ENCODE measurements around the gene POU6F2.

Gene POU6F2

DNA sequence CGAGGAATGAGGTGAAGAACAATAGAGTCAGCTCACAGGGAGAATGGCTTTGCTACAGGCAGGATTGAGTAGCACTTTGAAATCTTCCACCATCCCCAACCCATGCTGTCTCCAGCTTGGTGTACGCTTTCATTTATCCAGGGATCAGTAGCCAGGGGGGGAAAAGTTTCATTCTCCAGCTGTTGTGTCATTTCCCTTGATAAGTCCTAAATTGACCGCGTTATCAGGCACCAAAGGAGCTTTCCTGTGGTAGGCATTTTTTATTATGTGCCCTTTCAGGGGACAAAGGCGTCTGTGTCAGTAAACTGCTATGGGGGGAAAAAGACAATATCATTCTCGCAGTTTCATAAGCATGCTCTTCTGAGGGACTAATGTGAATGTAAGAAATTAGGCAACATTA is 481.9 kb downstream of the POU6F2 start:
- Histone ChIP-seq H3K4me1 (ENCODE audit: control insufficient read depth in 1 of 2, insufficient read depth in 2 of 2, low read length in 2 of 2) (no peaks in the 10 kb centered on the region), H3K4me3 (ENCODE audit: low read depth in 1 of 2, low read length in 2 of 2) (no peak overlapping the region), H3K27ac (ENCODE audit: low read length) (no peak overlapping the region), H3K36me3 (ENCODE audit: control insufficient read depth in 1 of 2, insufficient read depth in 2 of 2, low read length in 2 of 2) (no peaks in the 10 kb centered on the region), H3K9me3 (ENCODE audit: control insufficient read depth in 1 of 2, low read length in 2 of 2) (no peaks in the 10 kb centered on the region), H3K27me3 (ENCODE audit: low read depth, low read length) (no peaks in the 10 kb centered on the region)

DNA sequence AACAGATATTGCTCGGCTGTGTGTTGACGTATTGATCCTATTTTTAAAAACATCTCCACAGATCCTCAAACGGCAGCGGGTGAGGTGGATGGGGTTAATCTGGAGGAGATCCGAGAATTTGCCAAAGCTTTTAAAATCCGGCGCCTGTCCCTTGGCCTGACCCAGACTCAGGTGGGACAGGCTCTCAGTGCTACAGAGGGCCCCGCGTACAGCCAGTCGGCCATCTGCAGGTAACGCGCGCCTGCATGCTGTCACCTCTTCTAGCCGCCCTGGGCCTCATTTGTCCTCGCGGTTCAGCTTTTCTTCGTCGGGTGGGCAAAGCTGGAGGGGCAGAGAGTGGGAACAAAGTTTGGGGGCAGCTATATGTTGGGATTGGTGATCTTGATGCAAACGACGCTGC is 482.8 kb downstream of the POU6F2 start:
- H3K27me3 ChIP-seq (ENCODE audit: low read depth, low read length) = no peaks in the 10 kb centered on the region
- H3K36me3 ChIP-seq (ENCODE audit: control insufficient read depth in 1 of 2, insufficient read depth in 2 of 2, low read length in 2 of 2) = no peaks in the 10 kb centered on the region
- no peak overlapping the region for H3K4me3 ChIP-seq (ENCODE audit: low read depth in 1 of 2, low read length in 2 of 2)
- no peaks in the 10 kb centered on the region for H3K4me1 ChIP-seq (ENCODE audit: control insufficient read depth in 1 of 2, insufficient read depth in 2 of 2, low read length in 2 of 2)
- H3K9me3 ChIP-seq (ENCODE audit: control insufficient read depth in 1 of 2, low read length in 2 of 2) = no peaks in the 10 kb centered on the region
- no peak overlapping the region for H3K27ac ChIP-seq (ENCODE audit: low read length)

DNA sequence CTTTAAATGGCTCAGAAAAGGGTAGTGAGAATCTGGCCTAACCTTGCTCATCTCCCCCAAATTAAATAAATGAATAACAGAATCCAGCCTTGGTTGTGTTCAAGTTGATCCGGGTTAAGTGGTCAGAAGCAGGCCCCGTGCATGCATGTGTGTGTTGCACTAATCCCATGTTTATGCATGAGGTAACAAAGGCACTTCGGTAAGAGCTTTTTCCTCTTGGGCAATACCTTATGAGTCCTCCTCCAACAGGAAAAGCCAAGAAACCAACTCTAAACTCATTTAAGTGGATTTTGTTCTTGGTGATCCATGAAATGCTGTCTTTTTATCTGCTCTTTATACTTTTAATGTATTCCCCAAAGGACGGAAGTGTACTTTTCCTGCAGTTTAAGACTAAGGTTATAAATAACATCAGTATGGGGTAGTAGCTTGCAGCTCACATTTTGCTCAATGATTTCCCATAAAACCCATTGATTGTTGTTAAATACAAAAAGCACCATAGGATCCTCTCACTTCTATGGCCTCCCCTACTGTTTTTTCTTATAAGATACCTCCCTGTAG is 483.6 kb downstream of the POU6F2 start:
- Histone ChIP-seq H3K4me3 (ENCODE audit: low read depth in 1 of 2, low read length in 2 of 2) (no peak overlapping the region), H3K4me1 (ENCODE audit: control insufficient read depth in 1 of 2, insufficient read depth in 2 of 2, low read length in 2 of 2) (no peaks in the 10 kb centered on the region), H3K27me3 (ENCODE audit: low read depth, low read length) (no peaks in the 10 kb centered on the region), H3K36me3 (ENCODE audit: control insufficient read depth in 1 of 2, insufficient read depth in 2 of 2, low read length in 2 of 2) (no peaks in the 10 kb centered on the region), H3K9me3 (ENCODE audit: control insufficient read depth in 1 of 2, low read length in 2 of 2) (no peaks in the 10 kb centered on the region), H3K27ac (ENCODE audit: low read length) (no peak overlapping the region)

DNA sequence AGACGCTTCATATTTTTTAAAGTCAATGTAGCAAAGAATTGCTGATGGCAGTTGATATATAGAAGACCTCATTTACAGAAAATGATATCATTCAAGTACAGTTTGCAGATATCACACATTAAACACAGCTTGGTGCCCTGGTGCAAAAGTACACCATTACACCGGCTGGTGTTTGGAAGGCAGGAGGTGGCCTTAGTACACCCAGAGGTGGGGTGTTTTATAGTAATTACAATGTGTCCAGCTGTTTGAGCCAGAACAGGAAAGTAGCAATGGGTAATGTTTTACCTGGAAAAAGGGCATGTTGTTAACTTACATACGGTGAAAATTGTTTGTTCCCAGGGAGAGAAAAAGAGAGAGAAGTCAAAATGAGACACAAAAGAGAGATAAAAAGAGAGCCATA is 485.5 kb downstream of the POU6F2 start:
- Histone ChIP-seq H3K4me1 (ENCODE audit: control insufficient read depth in 1 of 2, insufficient read depth in 2 of 2, low read length in 2 of 2) (no peaks in the 10 kb centered on the region), H3K36me3 (ENCODE audit: control insufficient read depth in 1 of 2, insufficient read depth in 2 of 2, low read length in 2 of 2) (no peaks in the 10 kb centered on the region), H3K9me3 (ENCODE audit: control insufficient read depth in 1 of 2, low read length in 2 of 2) (no peaks in the 10 kb centered on the region), H3K27ac (ENCODE audit: low read length) (no peak overlapping the region), H3K27me3 (ENCODE audit: low read depth, low read length) (no peaks in the 10 kb centered on the region), H3K4me3 (ENCODE audit: low read depth in 1 of 2, low read length in 2 of 2) (no peak overlapping the region)

DNA sequence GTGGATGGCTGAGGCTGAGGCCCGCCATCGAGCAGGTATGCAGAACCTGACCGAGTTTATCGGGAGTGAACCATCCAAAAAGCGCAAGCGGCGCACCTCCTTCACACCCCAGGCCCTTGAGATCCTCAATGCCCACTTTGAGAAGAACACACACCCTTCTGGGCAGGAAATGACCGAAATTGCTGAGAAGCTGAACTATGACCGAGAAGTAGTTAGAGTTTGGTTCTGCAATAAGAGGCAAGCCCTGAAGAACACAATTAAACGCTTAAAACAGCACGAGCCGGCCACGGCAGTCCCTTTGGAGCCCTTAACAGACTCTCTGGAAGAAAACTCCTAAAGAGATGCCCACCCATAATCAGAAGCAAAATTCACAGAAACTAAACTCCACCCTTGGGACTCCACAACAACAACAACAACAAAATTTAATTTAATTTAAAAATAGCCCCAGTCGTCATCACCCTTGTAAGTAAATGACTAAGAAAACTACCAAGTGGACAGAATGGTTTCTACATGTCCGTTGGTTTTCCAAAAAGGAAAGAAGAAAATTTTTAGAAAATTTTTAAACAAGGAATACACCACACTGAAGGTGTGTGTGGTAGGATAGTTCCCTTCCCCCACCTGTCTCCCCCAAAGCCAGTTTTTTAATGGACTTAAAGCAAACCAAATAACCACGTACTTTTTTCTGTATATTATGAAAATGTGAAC is 486.8 kb downstream of the POU6F2 start:
- no peaks in the 10 kb centered on the region for H3K36me3 ChIP-seq (ENCODE audit: control insufficient read depth in 1 of 2, insufficient read depth in 2 of 2, low read length in 2 of 2)
- H3K4me3 ChIP-seq (ENCODE audit: low read depth in 1 of 2, low read length in 2 of 2) = no peak overlapping the region
- no peaks in the 10 kb centered on the region for H3K4me1 ChIP-seq (ENCODE audit: control insufficient read depth in 1 of 2, insufficient read depth in 2 of 2, low read length in 2 of 2)

DNA sequence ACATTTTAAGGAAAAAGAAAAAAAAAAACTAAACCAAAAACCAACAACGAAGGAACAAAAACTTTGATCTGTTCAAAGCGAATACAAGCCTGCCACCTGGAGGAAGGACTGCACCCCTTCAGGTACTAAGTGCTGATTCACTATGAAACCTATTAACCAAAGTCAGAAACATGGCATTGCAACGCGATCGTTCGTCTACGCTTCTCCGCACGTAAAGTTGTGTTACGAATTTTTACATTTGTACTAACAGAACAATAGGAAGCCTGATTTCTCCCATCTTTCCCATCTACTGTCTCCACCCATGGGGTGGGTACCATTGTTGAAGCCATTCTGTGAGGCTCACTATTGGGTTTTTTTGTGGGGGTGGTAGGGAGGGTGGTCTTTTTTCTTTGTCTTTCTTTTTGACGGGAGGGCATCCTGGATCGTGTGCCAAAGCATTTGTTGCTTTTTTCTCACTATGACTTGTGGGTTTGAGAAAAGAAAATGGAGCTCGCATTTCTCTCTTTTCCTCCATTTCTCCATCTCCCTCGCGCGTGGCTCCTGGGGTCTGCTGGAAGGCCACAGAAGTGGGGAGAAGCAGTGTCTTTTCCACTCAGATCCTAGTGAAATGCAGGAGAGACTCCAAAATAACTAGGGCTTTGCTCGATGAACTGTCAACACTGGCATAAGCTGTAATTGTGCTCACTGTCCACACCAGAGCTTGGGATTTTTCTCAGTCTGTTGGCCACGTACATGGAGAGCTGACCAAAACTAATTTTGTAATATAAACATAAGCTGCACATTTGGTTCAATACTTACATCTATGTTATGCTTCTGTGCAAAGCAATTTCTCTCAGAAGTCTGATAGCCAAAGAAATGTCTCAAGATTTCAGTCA is 487.6 kb downstream of the POU6F2 start:
- no peaks in the 10 kb centered on the region for H3K4me1 ChIP-seq (ENCODE audit: control insufficient read depth in 1 of 2, insufficient read depth in 2 of 2, low read length in 2 of 2)
- no peaks in the 10 kb centered on the region for H3K36me3 ChIP-seq (ENCODE audit: control insufficient read depth in 1 of 2, insufficient read depth in 2 of 2, low read length in 2 of 2)
- no peaks in the 10 kb centered on the region for H3K27me3 ChIP-seq (ENCODE audit: low read depth, low read length)
- H3K27ac ChIP-seq (ENCODE audit: low read length) = no peak overlapping the region
- H3K9me3 ChIP-seq (ENCODE audit: control insufficient read depth in 1 of 2, low read length in 2 of 2) = no peaks in the 10 kb centered on the region
- H3K4me3 ChIP-seq (ENCODE audit: low read depth in 1 of 2, low read length in 2 of 2) = no peak overlapping the region

More for the DNA sequence above, 486.8 kb downstream of the POU6F2 start:
- Histone ChIP-seq H3K27ac (ENCODE audit: low read length) (no peak overlapping the region), H3K9me3 (ENCODE audit: control insufficient read depth in 1 of 2, low read length in 2 of 2) (no peaks in the 10 kb centered on the region), H3K27me3 (ENCODE audit: low read depth, low read length) (no peaks in the 10 kb centered on the region)

DNA sequence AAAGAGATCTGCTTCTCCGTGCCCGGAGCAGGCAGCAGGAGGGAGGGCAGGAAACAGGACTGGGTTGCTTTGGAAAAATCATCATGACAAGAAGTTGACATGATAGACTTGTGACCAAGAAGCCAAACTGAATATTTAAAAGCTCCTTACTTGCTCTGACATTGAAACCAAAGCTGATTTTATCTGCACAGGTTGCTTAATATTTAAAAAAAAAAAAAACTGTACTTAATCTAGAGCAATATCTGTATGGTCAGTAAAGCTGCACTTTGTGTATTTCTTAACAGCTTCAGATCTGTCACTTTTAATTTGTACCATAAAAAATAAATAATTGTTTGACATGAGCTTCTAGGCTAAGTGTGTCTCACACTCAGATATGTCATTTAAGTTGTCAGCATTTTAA is 490.6 kb downstream of the POU6F2 start:
- Histone ChIP-seq H3K27me3 (ENCODE audit: low read depth, low read length) (no peaks in the 10 kb centered on the region), H3K36me3 (ENCODE audit: control insufficient read depth in 1 of 2, insufficient read depth in 2 of 2, low read length in 2 of 2) (no peaks in the 10 kb centered on the region), H3K4me1 (ENCODE audit: control insufficient read depth in 1 of 2, insufficient read depth in 2 of 2, low read length in 2 of 2) (no peaks in the 10 kb centered on the region), H3K4me3 (ENCODE audit: low read depth in 1 of 2, low read length in 2 of 2) (no peak overlapping the region), H3K27ac (ENCODE audit: low read length) (no peak overlapping the region), H3K9me3 (ENCODE audit: control insufficient read depth in 1 of 2, low read length in 2 of 2) (no peaks in the 10 kb centered on the region)

DNA sequence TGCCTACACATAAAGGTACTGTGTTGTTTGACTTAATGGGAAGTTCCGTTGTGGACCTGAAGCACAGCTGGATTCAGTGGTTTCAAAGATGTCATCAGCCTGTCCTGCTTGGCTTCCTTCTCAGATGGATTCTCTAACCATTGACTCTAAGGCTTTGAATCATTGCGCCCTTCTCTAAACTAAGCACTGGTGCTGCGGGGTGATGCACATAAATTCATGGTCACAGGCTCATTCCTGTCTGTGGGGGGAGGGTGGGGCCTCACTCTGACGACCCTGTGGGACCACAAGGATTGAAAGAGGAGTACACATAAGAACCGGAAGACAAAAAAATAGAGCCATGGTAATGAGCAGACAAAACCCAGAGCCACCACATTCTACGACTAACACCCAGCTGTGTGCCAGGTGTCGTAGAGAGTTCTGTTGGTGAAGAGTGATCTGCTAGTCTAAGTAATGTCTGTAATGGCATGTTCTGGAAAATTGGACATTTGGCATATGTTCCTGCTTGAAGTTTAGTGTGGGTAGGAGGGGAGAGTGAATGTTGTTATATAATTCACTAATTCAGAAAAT is 491.2 kb downstream of the POU6F2 start:
- Histone ChIP-seq H3K27ac (ENCODE audit: low read length) (no peak overlapping the region), H3K36me3 (ENCODE audit: control insufficient read depth in 1 of 2, insufficient read depth in 2 of 2, low read length in 2 of 2) (no peaks in the 10 kb centered on the region), H3K4me3 (ENCODE audit: low read depth in 1 of 2, low read length in 2 of 2) (no peak overlapping the region), H3K27me3 (ENCODE audit: low read depth, low read length) (no peaks in the 10 kb centered on the region), H3K4me1 (ENCODE audit: control insufficient read depth in 1 of 2, insufficient read depth in 2 of 2, low read length in 2 of 2) (no peaks in the 10 kb centered on the region), H3K9me3 (ENCODE audit: control insufficient read depth in 1 of 2, low read length in 2 of 2) (no peaks in the 10 kb centered on the region)

DNA sequence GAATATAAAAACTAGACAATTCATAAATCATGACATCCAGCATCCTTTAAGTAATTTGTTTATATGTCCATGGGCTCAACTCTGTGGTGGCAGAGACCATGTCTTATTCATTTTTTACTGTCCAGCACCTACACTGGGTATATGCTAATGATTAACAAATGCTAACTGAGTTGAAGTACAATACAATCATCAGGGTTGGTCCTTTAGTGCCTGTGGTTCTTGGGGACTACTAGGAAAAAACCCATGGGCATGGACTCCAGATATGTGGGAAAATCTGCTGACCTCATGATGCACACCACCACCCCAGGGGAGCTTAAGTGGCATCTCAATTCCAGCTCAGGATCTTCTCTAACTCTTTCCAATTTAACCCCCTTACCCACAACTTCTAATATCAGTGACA is 503.2 kb downstream of the POU6F2 start:
- H3K36me3 ChIP-seq (ENCODE audit: control insufficient read depth in 1 of 2, insufficient read depth in 2 of 2, low read length in 2 of 2) = no peaks in the 10 kb centered on the region
- no peaks in the 10 kb centered on the region for H3K4me1 ChIP-seq (ENCODE audit: control insufficient read depth in 1 of 2, insufficient read depth in 2 of 2, low read length in 2 of 2)
- no peaks in the 10 kb centered on the region for H3K27me3 ChIP-seq (ENCODE audit: low read depth, low read length)
- no peak overlapping the region for H3K27ac ChIP-seq (ENCODE audit: low read length)
- no peak overlapping the region for H3K4me3 ChIP-seq (ENCODE audit: low read depth in 1 of 2, low read length in 2 of 2)
- no peaks in the 10 kb centered on the region for H3K9me3 ChIP-seq (ENCODE audit: control insufficient read depth in 1 of 2, low read length in 2 of 2)

DNA sequence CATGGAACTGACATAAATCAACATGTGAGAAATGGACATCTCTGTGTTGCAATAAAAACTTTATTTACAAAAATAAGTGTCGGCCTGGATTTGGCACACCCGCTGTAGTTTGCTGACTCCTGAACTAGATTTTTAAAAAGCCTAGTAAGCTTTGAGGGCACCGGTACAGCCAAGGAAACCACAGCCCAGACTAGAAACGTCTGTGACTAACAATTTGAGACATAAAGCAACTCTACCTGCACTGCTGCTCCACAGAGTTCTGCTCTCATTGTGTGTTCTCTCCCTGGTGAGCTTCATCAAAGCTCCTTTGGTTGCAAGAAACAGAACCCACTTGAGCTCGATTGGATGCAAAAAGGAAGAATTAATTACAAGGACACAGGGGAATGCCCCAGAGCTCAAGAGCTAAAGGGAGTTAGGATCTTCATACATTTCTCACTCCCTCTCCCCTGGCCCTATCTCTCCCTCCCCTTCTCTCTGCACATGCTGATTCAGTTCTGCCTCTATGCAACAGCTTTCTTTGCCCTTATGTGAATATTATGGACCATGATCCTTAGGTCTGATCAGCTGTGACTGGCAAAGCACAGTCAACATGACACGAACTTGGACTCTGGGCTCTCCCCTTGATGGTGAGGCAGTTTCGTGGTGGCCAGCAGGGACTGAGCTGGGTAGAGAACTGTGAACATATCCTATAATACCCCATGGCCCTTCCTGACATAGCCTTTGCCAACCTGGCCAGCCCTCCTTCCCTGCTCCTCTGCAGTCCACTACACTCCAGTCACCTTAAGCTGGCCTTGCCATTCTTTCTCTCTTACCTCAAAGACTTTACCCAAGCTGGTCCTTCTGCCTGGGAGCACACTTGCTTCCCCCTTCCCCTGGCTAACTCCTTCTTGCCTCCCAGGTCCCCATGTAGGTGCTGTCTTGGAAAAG is 511.0 kb downstream of the POU6F2 start:
- H3K9me3 ChIP-seq (ENCODE audit: control insufficient read depth in 1 of 2, low read length in 2 of 2) = no peaks in the 10 kb centered on the region
- H3K4me3 ChIP-seq (ENCODE audit: low read depth in 1 of 2, low read length in 2 of 2) = no peak overlapping the region
- H3K27me3 ChIP-seq (ENCODE audit: low read depth, low read length) = no peaks in the 10 kb centered on the region
- H3K4me1 ChIP-seq (ENCODE audit: control insufficient read depth in 1 of 2, insufficient read depth in 2 of 2, low read length in 2 of 2) = no peaks in the 10 kb centered on the region
- no peak overlapping the region for H3K27ac ChIP-seq (ENCODE audit: low read length)
- no peaks in the 10 kb centered on the region for H3K36me3 ChIP-seq (ENCODE audit: control insufficient read depth in 1 of 2, insufficient read depth in 2 of 2, low read length in 2 of 2)

Measured in muscle layer of duodenum (tissue), 2 donors.